DOHH2 (cell line): ENCODE results near the gene DNAI1.

Source experiments
- H3F3A ChIP-seq: fragments of 200-600 bp; sonication (generic), shearing (Covaris generic); 2 replicates; pipeline ENCODE4 v1.6.0; 2016; ENCODE audit warnings: antibody characterized with exemption, mild to moderate bottlenecking; ENCODE audit not compliant: control insufficient read depth, insufficient read depth
- H3K27ac ChIP-seq: fragments of 200-600 bp; sonication (generic); 2 replicates; pipeline ENCODE4 v1.5.1; 2014; ENCODE audit warnings: low read depth, mild to moderate bottlenecking, low read length, moderate library complexity
- H3K27me3 ChIP-seq: fragments of 200-600 bp; sonication (generic); 2 replicates; pipeline ENCODE4 v1.6.1; 2014; ENCODE audit warnings: mild to moderate bottlenecking, low read length, mixed read lengths; ENCODE audit not compliant: control insufficient read depth
- H3K36me3 ChIP-seq: fragments of 200-600 bp; sonication (generic); 2 replicates; pipeline ENCODE4 v1.6.1; 2014; ENCODE audit warnings: mild to moderate bottlenecking, low read length, moderate library complexity, mixed read lengths; ENCODE audit not compliant: control insufficient read depth
- H3K4me1 ChIP-seq: fragments of 200-600 bp; sonication (generic); 2 replicates; pipeline ENCODE4 v1.6.1; 2014; ENCODE audit warnings: mild to moderate bottlenecking, low read length, mixed read lengths; ENCODE audit not compliant: control insufficient read depth
- H3K4me2 ChIP-seq: fragments of 200-600 bp; sonication (generic); 2 replicates; pipeline ENCODE4 v1.6.0; 2014; ENCODE audit warnings: mild to moderate bottlenecking, low read length, moderate library complexity
- H3K4me3 ChIP-seq: fragments of 200-600 bp; sonication (generic); 2 replicates; pipeline ENCODE4 v1.5.1; 2014; ENCODE audit warnings: mild to moderate bottlenecking, low read length, mixed read lengths
- H3K79me2 ChIP-seq: fragments of 200-600 bp; sonication (generic); 2 replicates; pipeline ENCODE4 v1.6.1; 2014; ENCODE audit warnings: mild to moderate bottlenecking, low read length, mixed read lengths; ENCODE audit not compliant: control insufficient read depth
- H3K9me2 ChIP-seq: fragments of 200-600 bp; sonication (generic); replicated peaks from 2 replicates; pipeline ENCODE4 v1.6.1; 2014; ENCODE audit warnings: mild to moderate bottlenecking, low read length, mixed read lengths; ENCODE audit not compliant: control insufficient read depth
- H3K9me3 ChIP-seq: fragments of 200-600 bp; sonication (generic); 2 replicates; pipeline ENCODE4 v1.6.1; 2014; ENCODE audit warnings: antibody characterized with exemption, low read length, mixed read lengths; ENCODE audit not compliant: control insufficient read depth, insufficient read depth
- H4K20me1 ChIP-seq: fragments of 200-600 bp; sonication (generic); 2 replicates; pipeline ENCODE4 v1.6.0; 2014; ENCODE audit warnings: low read depth, mild to moderate bottlenecking, antibody characterized with exemption, low read length, moderate library complexity; ENCODE audit not compliant: control insufficient read depth, insufficient read depth
- CTCF ChIP-seq: fragments of 200-600 bp; sonication (generic); IDR thresholded peaks from one replicate; pipeline ENCODE4 v1.5.1; 2014; ENCODE audit warnings: antibody characterized with exemption, mild to moderate bottlenecking, low read depth, low read length; ENCODE audit not compliant: poor library complexity, severe bottlenecking
- EZH2phosphoT487 ChIP-seq: fragments of 200-600 bp; sonication (generic); IDR thresholded peaks from 2 replicates; pipeline ENCODE4 v1.6.1; 2017; ENCODE audit warnings: borderline replicate concordance, mild to moderate bottlenecking, antibody characterized with exemption, low read length, moderate library complexity, mixed read lengths

The DNAI1 gene

GRCh38 chr9:34505370-34506120 is 46.9 kb downstream of the DNAI1 start:
- no peaks in the 10 kb centered on the region for H3K9me2 ChIP-seq
- H3K36me3 ChIP-seq: no peaks in the 10 kb centered on the region
- H4K20me1 ChIP-seq: no peaks in the 10 kb centered on the region
- no peak overlapping the region for H3K4me2 ChIP-seq
- TF ChIP-seq CTCF (no peak), EZH2phosphoT487 (no peak)
- H3K27me3 ChIP-seq: peaks cover 2% of the 10 kb centered on the region; the same call in 1 of the 2 replicates
- no peaks in the 10 kb centered on the region for H3K9me3 ChIP-seq
- H3K4me3 ChIP-seq: no peak overlapping the region
- H3K27ac ChIP-seq: no peak overlapping the region
- no peaks in the 10 kb centered on the region for H3K4me1 ChIP-seq
- no peaks in the 10 kb centered on the region for H3K79me2 ChIP-seq
- H3F3A ChIP-seq: no peaks in the 10 kb centered on the region

- TF ChIP-seq EZH2phosphoT487: no peak
- no peak for TF ChIP-seq CTCF
- Histone ChIP-seq H3K9me2 (no peaks in the 10 kb centered on the region), H3F3A (no peaks in the 10 kb centered on the region), H3K79me2 (no peaks in the 10 kb centered on the region), H3K4me3 (no peak overlapping the region), H3K4me1 (no peaks in the 10 kb centered on the region), H3K4me2 (no peak overlapping the region), H3K27ac (no peak overlapping the region), H3K27me3 (peaks cover 2% of the 10 kb centered on the region; the same call in 1 of the 2 replicates), H3K9me3 (no peaks in the 10 kb centered on the region), H3K36me3 (no peaks in the 10 kb centered on the region), H4K20me1 (no peaks in the 10 kb centered on the region)
Measured at GRCh38 chr9:34506623-34507022, 48.0 kb downstream of the DNAI1 start.

- Histone ChIP-seq H3K9me2 (no peaks in the 10 kb centered on the region), H4K20me1 (no peaks in the 10 kb centered on the region), H3F3A (no peaks in the 10 kb centered on the region), H3K79me2 (no peaks in the 10 kb centered on the region), H3K9me3 (no peaks in the 10 kb centered on the region), H3K36me3 (no peaks in the 10 kb centered on the region), H3K4me1 (no peaks in the 10 kb centered on the region), H3K4me3 (no peak overlapping the region), H3K27me3 (peaks cover 2% of the 10 kb centered on the region; the same call in 1 of the 2 replicates), H3K4me2 (no peak overlapping the region), H3K27ac (no peak overlapping the region)
- TF ChIP-seq CTCF (no peak), EZH2phosphoT487 (no peak)
Measured at GRCh38 chr9:34507556-34507955, 49.0 kb downstream of the DNAI1 start.
